HG02938 (cell line): Measurements from ENCODE around the gene CNGB1.
"Not testable (repeated sequence)": the region's sequence is repeated elsewhere in the genome, so short reads cannot be mapped to it uniquely, and the experiment has no call there.

Source experiments
- ATAC-seq: cut with Tn5 transposase; IDR thresholded peaks from one replicate; pipeline ENCODE4 v1.9.1; 2021; ENCODE audit warnings: mild to moderate bottlenecking, moderate library complexity; ENCODE audit not compliant: unreplicated experiment

CNGB1 gene

GRCh38 chr16:57911743-57912142 is 59.2 kb downstream of the CNGB1 start:
- no peak for ATAC-seq

- ATAC-seq, result no peak
Measured at GRCh38 chr16:57910696-57911095, 60.2 kb downstream of the CNGB1 start.

- no peak for ATAC-seq
Measured at GRCh38 chr16:57908409-57908987, 62.4 kb downstream of the CNGB1 start.

GRCh38 chr16:57906382-57907316 is 64.3 kb downstream of the CNGB1 start:
- ATAC-seq, result no peak

- ATAC-seq, result no peak
Measured at GRCh38 chr16:57904101-57904500, 66.8 kb downstream of the CNGB1 start.

GRCh38 chr16:57903656-57904055 is 67.3 kb downstream of the CNGB1 start:
- ATAC-seq, result no peak

GRCh38 chr16:57901480-57902069 is 69.4 kb downstream of the CNGB1 start:
- no peak for ATAC-seq

- ATAC-seq, result no peak
Measured at GRCh38 chr16:57900796-57901479, 70.0 kb downstream of the CNGB1 start.

- no peak for ATAC-seq
Measured at GRCh38 chr16:57899771-57900661, 70.9 kb downstream of the CNGB1 start.

- no peak for ATAC-seq
Measured at GRCh38 chr16:57898961-57899360, 72.0 kb downstream of the CNGB1 start.

- ATAC-seq, result no peak
Measured at GRCh38 chr16:57897996-57898395, 72.9 kb downstream of the CNGB1 start.

- no peak for ATAC-seq
Measured at GRCh38 chr16:57897053-57897784, 73.7 kb downstream of the CNGB1 start.

GRCh38 chr16:57895081-57895547 is 75.8 kb downstream of the CNGB1 start:
- ATAC-seq, result not testable (repeated sequence)

- ATAC-seq, result no peak
Measured at GRCh38 chr16:57894390-57895080, 76.4 kb downstream of the CNGB1 start.

- no peak for ATAC-seq
Measured at GRCh38 chr16:57893559-57894389, 77.2 kb downstream of the CNGB1 start.

- no peak for ATAC-seq
Measured at GRCh38 chr16:57893217-57893558, 77.7 kb downstream of the CNGB1 start.

- ATAC-seq, result no peak
Measured at GRCh38 chr16:57892447-57893096, 78.4 kb downstream of the CNGB1 start.

GRCh38 chr16:57892041-57892440 is 78.9 kb downstream of the CNGB1 start:
- no peak for ATAC-seq
